Loucy (cell line): ENCODE measurements around the gene DLG2.

Experiments
- H2AFZ ChIP-seq: fragments of 200-600 bp; sonication (generic); 2 replicates; pipeline ENCODE4 v1.6.0; 2016; ENCODE audit warnings: antibody characterized with exemption, mild to moderate bottlenecking, low read length, moderate library complexity
- H3F3A ChIP-seq: fragments of 200-600 bp; 2 replicates; pipeline ENCODE4 v1.6.0; 2016; ENCODE audit warnings: antibody characterized with exemption, low read depth, mild to moderate bottlenecking
- H3K27me3 ChIP-seq: fragments of 200-600 bp; sonication (generic); 2 replicates; pipeline ENCODE4 v1.6.1; 2014; ENCODE audit warnings: low read length, mild to moderate bottlenecking; ENCODE audit not compliant: insufficient read depth, poor library complexity, severe bottlenecking
- H3K36me3 ChIP-seq: fragments of 200-600 bp; sonication (generic); 2 replicates; pipeline ENCODE4 v1.6.1; 2016; ENCODE audit warnings: low read length; ENCODE audit not compliant: insufficient read depth
- H3K4me1 ChIP-seq: fragments of 200-600 bp; sonication (generic); 2 replicates; pipeline ENCODE4 v1.5.1; 2014; ENCODE audit warnings: low read length, mild to moderate bottlenecking; ENCODE audit not compliant: insufficient read depth, poor library complexity, severe bottlenecking
- H3K4me2 ChIP-seq: fragments of 200-600 bp; sonication (generic); 2 replicates; pipeline ENCODE4 v1.6.0; 2014; ENCODE audit warnings: antibody characterized with exemption, low read length, low read depth, mild to moderate bottlenecking; ENCODE audit not compliant: poor library complexity, severe bottlenecking
- H3K4me3 ChIP-seq: fragments of 200-600 bp; sonication (generic); 2 replicates; pipeline ENCODE4 v1.5.1; 2014; ENCODE audit warnings: low read length, mild to moderate bottlenecking, mixed read lengths; ENCODE audit not compliant: poor library complexity, severe bottlenecking
- H3K79me2 ChIP-seq: fragments of 200-600 bp; sonication (generic); 2 replicates; pipeline ENCODE4 v1.6.1; 2014; ENCODE audit warnings: low read length; ENCODE audit not compliant: insufficient read depth
- H3K9ac ChIP-seq: fragments of 200-600 bp; sonication (generic); 2 replicates; pipeline ENCODE4 v1.6.0; 2014; ENCODE audit warnings: mild to moderate bottlenecking, low read depth, low read length, moderate library complexity; ENCODE audit not compliant: poor library complexity, severe bottlenecking
- H3K9me2 ChIP-seq: fragments of 200-600 bp; sonication (generic); replicated peaks from 2 replicates; pipeline ENCODE4 v1.6.1; 2016; ENCODE audit warnings: low read depth, low read length, mixed read lengths
- H3K9me3 ChIP-seq: fragments of 200-600 bp; sonication (generic); 2 replicates; pipeline ENCODE4 v1.6.1; 2014; ENCODE audit warnings: mild to moderate bottlenecking, antibody characterized with exemption, low read length, low read depth; ENCODE audit not compliant: insufficient read depth
- H4K20me1 ChIP-seq: fragments of 200-600 bp; sonication (generic); 2 replicates; pipeline ENCODE4 v1.6.0; 2014; ENCODE audit warnings: antibody characterized with exemption, low read length, mild to moderate bottlenecking; ENCODE audit not compliant: insufficient read depth, poor library complexity, severe bottlenecking
- CTCF ChIP-seq: fragments of 200-600 bp; sonication (generic); conservative IDR thresholded peaks from 2 replicates; pipeline ENCODE4 v1.5.1; 2014; ENCODE audit warnings: mild to moderate bottlenecking, antibody characterized with exemption, low read length
- EZH2phosphoT487 ChIP-seq: fragments of 200-600 bp; IDR thresholded peaks from 2 replicates; pipeline ENCODE4 v1.6.1; 2018; ENCODE audit warnings: antibody characterized with exemption, mild to moderate bottlenecking, moderate library complexity, borderline replicate concordance

DLG2 gene

DNA sequence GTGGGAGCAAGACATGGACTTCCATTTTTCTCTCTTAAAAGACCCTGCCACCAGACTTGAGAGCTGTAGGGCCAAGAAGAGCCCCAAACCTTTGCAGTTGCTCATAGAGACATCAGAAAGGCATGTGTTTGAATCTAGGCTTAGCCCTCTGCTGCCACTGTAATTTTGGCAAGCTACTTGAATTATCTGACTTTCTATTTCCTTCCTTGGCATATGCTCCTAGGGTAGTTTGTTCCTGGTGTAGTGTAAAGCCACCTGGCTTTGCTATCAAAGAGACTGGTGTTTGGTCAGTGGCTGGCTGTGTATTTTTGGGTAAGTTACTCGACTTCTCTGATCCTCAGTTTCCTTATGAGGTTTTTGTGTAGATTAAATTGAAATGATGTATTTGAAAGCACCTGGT lies 2088.9 kb downstream of the DLG2 start:
- H3K79me2 ChIP-seq = no peaks in the 10 kb centered on the region
- H3K36me3 ChIP-seq = no peaks in the 10 kb centered on the region
- no peaks in the 10 kb centered on the region for H3K9me2 ChIP-seq
- no peak overlapping the region for H3K4me3 ChIP-seq
- H3K27me3 ChIP-seq = no peaks in the 10 kb centered on the region
- H3K9ac ChIP-seq = no peak overlapping the region
- no peak overlapping the region for H3K4me2 ChIP-seq
- no peaks in the 10 kb centered on the region for H3K9me3 ChIP-seq
- no peaks in the 10 kb centered on the region for H4K20me1 ChIP-seq
- TF ChIP-seq EZH2phosphoT487 (no peak), CTCF (no peak)
- no peaks in the 10 kb centered on the region for H3K4me1 ChIP-seq
- H3F3A ChIP-seq = no peaks in the 10 kb centered on the region
- H2AFZ ChIP-seq = no peak overlapping the region

- no peaks in the 10 kb centered on the region for H4K20me1 ChIP-seq
- H3K9me3 ChIP-seq = no peaks in the 10 kb centered on the region
- H3K36me3 ChIP-seq = no peaks in the 10 kb centered on the region
- no peak overlapping the region for H3K4me2 ChIP-seq
- H3K27me3 ChIP-seq = no peaks in the 10 kb centered on the region
- TF ChIP-seq EZH2phosphoT487 = no peak
- TF ChIP-seq CTCF = no peak
- H3K9ac ChIP-seq = no peak overlapping the region
- no peak overlapping the region for H3K4me3 ChIP-seq
- H3F3A ChIP-seq = no peaks in the 10 kb centered on the region
- no peak overlapping the region for H2AFZ ChIP-seq
- no peaks in the 10 kb centered on the region for H3K9me2 ChIP-seq
- H3K79me2 ChIP-seq = no peaks in the 10 kb centered on the region
- H3K4me1 ChIP-seq = no peaks in the 10 kb centered on the region
These were observed 2090.0 kb downstream of the DLG2 start for GRCh38 chr11:83537131-83537610.

- Histone ChIP-seq H3K27me3 (no peaks in the 10 kb centered on the region), H3K4me1 (no peaks in the 10 kb centered on the region), H2AFZ (no peak overlapping the region), H3K9ac (no peak overlapping the region), H3F3A (no peaks in the 10 kb centered on the region), H3K4me3 (no peak overlapping the region), H3K9me2 (no peaks in the 10 kb centered on the region), H3K79me2 (no peaks in the 10 kb centered on the region), H4K20me1 (no peaks in the 10 kb centered on the region), H3K36me3 (no peaks in the 10 kb centered on the region), H3K9me3 (no peaks in the 10 kb centered on the region), H3K4me2 (no peak overlapping the region)
- TF ChIP-seq CTCF = no peak
- no peak for TF ChIP-seq EZH2phosphoT487
These were observed 2094.0 kb downstream of the DLG2 start for GRCh38 chr11:83533166-83533565.
